RWPE2 (cell line): ENCODE results near the gene ADCY2.
A peak's percentile ranks its signal among the peaks of the same experiment; 100 is the strongest.

Experiments
- ATAC-seq: fragments of 200-7000 bp; cut with Tn5 transposase; 3 replicates; pipeline ENCODE4 v1.9.1; 2021; ENCODE audit warnings: low read depth
- DNase-seq: peaks from one replicate; pipeline ENCODE4 v3.0.0-alpha.2; 2020; ENCODE audit warnings: low spot score
- H3K27ac ChIP-seq: fragments of 450-650 bp; 2 replicates; pipeline ENCODE4 v1.5.1; 2017; ENCODE audit warnings: mild to moderate bottlenecking; ENCODE audit not compliant: poor library complexity, severe bottlenecking
- H3K27me3 ChIP-seq: fragments of 250-450 bp; sonication (Bioruptor Pico); 2 replicates; pipeline ENCODE4 v1.5.1; 2021; ENCODE audit warnings: mild to moderate bottlenecking, moderate library complexity; ENCODE audit not compliant: insufficient read depth, poor library complexity, severe bottlenecking
- H3K36me3 ChIP-seq: fragments of 250-450 bp; sonication (Bioruptor Pico); 2 replicates; pipeline ENCODE4 v1.5.1; 2020; ENCODE audit warnings: low read depth, mild to moderate bottlenecking, moderate library complexity
- H3K4me1 ChIP-seq: fragments of 250-450 bp; sonication (Bioruptor Pico); 2 replicates; pipeline ENCODE4 v1.5.1; 2021; ENCODE audit warnings: mild to moderate bottlenecking, moderate library complexity; ENCODE audit not compliant: insufficient read depth, poor library complexity, severe bottlenecking
- H3K4me3 ChIP-seq: fragments of 250-450 bp; sonication (Bioruptor Pico); 2 replicates; pipeline ENCODE4 v1.5.1; 2021; ENCODE audit warnings: mild to moderate bottlenecking, moderate library complexity; ENCODE audit not compliant: severe bottlenecking
- H3K9me3 ChIP-seq: fragments of 250-450 bp; sonication (Bioruptor Pico); 2 replicates; pipeline ENCODE4 v1.5.1; 2021; ENCODE audit warnings: mild to moderate bottlenecking, moderate library complexity; ENCODE audit not compliant: severe bottlenecking
- TF ChIP-seq, protein P1 (sequence below): fragments of 450-650 bp; IDR thresholded peaks from one replicate; pipeline ENCODE4 v1.5.1; 2017; ENCODE audit warnings: mild to moderate bottlenecking, moderate library complexity; ENCODE audit not compliant: poor library complexity, severe bottlenecking

ADCY2 gene

DNA sequence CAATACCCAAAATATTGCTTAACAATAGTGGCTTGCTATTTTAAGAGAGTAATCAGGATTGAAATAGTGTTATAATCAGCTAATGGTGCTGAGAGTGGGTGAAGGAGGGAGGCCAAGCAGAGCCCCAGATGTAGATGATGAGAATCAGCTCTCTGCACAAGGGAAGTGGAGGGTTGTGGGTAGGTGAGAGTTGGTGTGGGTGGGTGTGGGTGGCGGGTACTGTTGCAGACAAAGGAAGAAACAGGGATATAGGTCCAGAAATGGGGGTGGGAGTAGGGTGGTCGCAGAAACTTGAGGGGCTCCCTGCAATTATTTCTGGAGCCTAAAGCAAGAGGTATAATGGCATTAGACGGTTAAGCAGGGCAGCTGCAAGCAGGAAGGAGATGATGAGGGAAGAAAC lies 7.4 kb upstream of the ADCY2 start:
- DNase-seq (no peak), ATAC-seq (no peak)
- TF ChIP-seq, protein P1, sequence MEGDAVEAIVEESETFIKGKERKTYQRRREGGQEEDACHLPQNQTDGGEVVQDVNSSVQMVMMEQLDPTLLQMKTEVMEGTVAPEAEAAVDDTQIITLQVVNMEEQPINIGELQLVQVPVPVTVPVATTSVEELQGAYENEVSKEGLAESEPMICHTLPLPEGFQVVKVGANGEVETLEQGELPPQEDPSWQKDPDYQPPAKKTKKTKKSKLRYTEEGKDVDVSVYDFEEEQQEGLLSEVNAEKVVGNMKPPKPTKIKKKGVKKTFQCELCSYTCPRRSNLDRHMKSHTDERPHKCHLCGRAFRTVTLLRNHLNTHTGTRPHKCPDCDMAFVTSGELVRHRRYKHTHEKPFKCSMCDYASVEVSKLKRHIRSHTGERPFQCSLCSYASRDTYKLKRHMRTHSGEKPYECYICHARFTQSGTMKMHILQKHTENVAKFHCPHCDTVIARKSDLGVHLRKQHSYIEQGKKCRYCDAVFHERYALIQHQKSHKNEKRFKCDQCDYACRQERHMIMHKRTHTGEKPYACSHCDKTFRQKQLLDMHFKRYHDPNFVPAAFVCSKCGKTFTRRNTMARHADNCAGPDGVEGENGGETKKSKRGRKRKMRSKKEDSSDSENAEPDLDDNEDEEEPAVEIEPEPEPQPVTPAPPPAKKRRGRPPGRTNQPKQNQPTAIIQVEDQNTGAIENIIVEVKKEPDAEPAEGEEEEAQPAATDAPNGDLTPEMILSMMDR: no peak
- H3K27ac ChIP-seq: no peak overlapping the region
- no peak overlapping the region for H3K4me3 ChIP-seq
- H3K36me3 ChIP-seq: no peaks in the 10 kb centered on the region
- H3K4me1 ChIP-seq: no peaks in the 10 kb centered on the region
- H3K27me3 ChIP-seq: peaks cover 8% of the 10 kb centered on the region
- H3K9me3 ChIP-seq: no peaks in the 10 kb centered on the region

DNA sequence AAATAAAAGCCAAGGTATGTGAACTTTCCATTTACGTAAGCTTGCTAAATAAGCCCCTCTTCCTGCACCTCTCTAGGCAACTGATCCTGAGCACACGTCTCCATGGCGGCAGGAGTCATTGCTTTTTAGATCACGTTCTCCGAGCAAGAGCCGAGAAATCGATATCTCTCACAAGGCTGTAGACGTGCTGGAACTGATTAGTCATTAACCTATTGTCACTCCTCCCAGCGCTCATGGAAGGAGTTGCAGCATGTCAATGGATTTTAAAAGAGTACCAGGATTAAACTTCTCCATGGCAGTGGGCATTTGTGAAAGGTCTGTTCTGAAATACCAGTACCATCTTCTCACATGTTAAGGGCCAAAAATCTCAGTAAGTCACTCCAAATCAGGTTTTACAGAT lies 4.7 kb upstream of the ADCY2 start:
- peaks cover 27% of the 10 kb centered on the region for H3K27me3 ChIP-seq
- no peaks in the 10 kb centered on the region for H3K4me1 ChIP-seq
- no peaks in the 10 kb centered on the region for H3K9me3 ChIP-seq
- no peaks in the 10 kb centered on the region for H3K36me3 ChIP-seq
- ATAC-seq (no peak), DNase-seq (no peak)
- H3K4me3 ChIP-seq: no peak overlapping the region
- TF ChIP-seq, protein P1: no peak
- no peak overlapping the region for H3K27ac ChIP-seq

GRCh38 chr5:7391814-7392692 lies 3.9 kb upstream of the ADCY2 start:
- no peaks in the 10 kb centered on the region for H3K36me3 ChIP-seq
- no peaks in the 10 kb centered on the region for H3K9me3 ChIP-seq
- no peaks in the 10 kb centered on the region for H3K4me1 ChIP-seq
- no peak for ATAC-seq
- DNase-seq: no peak
- H3K27me3 ChIP-seq: peaks cover 32% of the 10 kb centered on the region
- H3K27ac ChIP-seq: no peak overlapping the region
- no peak overlapping the region for H3K4me3 ChIP-seq
- TF ChIP-seq, protein P1: peak; percentile 72

DNA sequence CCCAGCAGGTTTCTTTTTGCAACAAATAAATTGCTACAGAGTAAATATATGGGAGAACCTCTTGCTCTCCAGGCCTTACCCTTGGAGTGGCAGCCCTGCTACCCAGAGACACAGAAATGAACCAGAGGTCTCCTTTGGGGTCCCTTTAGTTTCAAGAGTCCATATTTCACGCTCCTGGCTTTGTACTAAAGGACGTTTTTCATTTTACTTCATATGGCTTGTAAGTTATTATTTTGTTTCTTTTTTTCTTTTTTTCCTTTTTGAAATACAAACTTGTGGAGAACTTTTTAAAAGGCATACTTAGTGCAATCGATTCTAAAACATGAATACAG lies 3.3 kb upstream of the ADCY2 start:
- Histone ChIP-seq H3K4me3 (no peak overlapping the region), H3K9me3 (no peaks in the 10 kb centered on the region), H3K27ac (no peak overlapping the region), H3K4me1 (no peaks in the 10 kb centered on the region), H3K27me3 (peaks cover 38% of the 10 kb centered on the region), H3K36me3 (no peaks in the 10 kb centered on the region)
- TF ChIP-seq, protein P1: peak; percentile 39
- ATAC-seq (no peak), DNase-seq (no peak)
